HFF-Myc (cell line): ENCODE measurements around the gene DENND4C.
"Not testable (repeated sequence)": the region's sequence is repeated elsewhere in the genome, so short reads cannot be mapped to it uniquely, and the experiment has no call there.

Experiments used
- DNase-seq: peaks from one replicate; pipeline ENCODE4 v3.0.0-alpha.2; 2011; ENCODE audit warnings: low read depth; ENCODE audit errors: extremely low read depth
- H3K4me3 ChIP-seq: replicated peaks from 2 replicates; pipeline ENCODE4 v1.5.1; 2011; ENCODE audit warnings: low read depth, mild to moderate bottlenecking, control low read depth, low read length
- TF ChIP-seq, protein P1 (sequence below): IDR thresholded peaks from 2 replicates; pipeline ENCODE4 v1.5.1; 2012; ENCODE audit warnings: mild to moderate bottlenecking, low read depth, low read length, control low read depth; ENCODE audit errors: missing control alignments

Gene DENND4C

DNA sequence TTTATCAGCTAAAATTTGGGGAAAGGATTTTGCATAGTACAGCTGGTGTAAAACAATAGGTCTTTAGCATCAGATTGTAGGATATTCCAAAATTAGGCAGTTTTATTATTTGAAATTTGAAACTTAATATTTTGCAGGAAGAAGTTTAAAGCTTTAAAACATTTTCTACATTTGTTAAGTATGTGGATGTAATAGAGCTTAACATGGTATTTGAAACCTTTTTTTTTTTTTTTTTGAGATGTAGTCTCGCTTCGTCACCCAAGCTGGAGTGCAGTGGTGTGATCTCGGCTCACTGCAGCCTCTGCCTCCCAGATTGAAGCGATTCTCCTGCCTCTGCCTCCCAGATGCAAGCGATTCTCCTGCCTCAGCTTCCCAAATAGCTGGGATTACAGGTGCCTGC, 2.9 kb downstream of the DENND4C start:
- H3K4me3 ChIP-seq, result no peak overlapping the region
- TF ChIP-seq, protein P1, sequence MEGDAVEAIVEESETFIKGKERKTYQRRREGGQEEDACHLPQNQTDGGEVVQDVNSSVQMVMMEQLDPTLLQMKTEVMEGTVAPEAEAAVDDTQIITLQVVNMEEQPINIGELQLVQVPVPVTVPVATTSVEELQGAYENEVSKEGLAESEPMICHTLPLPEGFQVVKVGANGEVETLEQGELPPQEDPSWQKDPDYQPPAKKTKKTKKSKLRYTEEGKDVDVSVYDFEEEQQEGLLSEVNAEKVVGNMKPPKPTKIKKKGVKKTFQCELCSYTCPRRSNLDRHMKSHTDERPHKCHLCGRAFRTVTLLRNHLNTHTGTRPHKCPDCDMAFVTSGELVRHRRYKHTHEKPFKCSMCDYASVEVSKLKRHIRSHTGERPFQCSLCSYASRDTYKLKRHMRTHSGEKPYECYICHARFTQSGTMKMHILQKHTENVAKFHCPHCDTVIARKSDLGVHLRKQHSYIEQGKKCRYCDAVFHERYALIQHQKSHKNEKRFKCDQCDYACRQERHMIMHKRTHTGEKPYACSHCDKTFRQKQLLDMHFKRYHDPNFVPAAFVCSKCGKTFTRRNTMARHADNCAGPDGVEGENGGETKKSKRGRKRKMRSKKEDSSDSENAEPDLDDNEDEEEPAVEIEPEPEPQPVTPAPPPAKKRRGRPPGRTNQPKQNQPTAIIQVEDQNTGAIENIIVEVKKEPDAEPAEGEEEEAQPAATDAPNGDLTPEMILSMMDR, result no peak
- DNase-seq, result no peak

DNA sequence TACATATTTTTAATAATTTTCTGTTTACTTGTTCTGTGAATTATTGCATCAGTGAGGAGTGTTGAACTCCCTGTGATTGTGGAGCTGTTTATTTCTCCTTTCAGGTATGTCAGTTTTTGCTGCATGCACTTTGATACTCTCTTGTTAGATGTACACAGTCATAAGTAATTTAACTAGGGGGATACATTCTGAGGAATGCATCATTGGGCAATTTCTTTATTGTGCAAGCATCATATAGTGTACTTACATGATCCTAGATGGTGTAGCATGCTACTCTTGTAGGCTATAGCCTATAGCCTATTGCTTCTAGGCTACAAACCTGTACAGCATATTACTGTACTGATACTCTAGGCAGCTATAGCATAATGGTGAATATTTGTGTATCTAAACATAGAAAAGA, 9.5 kb downstream of the DENND4C start:
- DNase-seq, result no peak
- TF ChIP-seq, protein P1, result no peak
- no peak overlapping the region for H3K4me3 ChIP-seq

DNA sequence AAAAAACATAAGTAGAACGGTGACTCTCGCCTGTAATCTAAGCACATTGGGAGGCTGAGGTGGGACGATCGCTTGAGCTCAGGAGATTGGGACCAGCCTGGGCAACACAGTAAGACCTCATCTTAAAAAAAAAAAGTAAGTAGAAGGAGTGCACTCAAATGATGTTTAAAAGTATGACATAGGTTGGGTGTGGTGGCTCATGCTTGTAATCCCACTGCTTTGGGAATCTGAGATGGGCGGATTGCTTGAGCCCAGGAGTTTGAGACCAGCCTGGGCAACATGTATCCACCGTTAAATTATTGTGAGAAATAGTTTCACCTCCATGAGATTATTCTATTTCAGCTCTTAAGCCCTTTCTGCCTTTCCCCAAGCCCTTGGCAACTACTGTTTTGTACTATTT, 11.2 kb downstream of the DENND4C start:
- TF ChIP-seq, protein P1, result no peak
- H3K4me3 ChIP-seq, result no peak overlapping the region
- no peak for DNase-seq

DNA sequence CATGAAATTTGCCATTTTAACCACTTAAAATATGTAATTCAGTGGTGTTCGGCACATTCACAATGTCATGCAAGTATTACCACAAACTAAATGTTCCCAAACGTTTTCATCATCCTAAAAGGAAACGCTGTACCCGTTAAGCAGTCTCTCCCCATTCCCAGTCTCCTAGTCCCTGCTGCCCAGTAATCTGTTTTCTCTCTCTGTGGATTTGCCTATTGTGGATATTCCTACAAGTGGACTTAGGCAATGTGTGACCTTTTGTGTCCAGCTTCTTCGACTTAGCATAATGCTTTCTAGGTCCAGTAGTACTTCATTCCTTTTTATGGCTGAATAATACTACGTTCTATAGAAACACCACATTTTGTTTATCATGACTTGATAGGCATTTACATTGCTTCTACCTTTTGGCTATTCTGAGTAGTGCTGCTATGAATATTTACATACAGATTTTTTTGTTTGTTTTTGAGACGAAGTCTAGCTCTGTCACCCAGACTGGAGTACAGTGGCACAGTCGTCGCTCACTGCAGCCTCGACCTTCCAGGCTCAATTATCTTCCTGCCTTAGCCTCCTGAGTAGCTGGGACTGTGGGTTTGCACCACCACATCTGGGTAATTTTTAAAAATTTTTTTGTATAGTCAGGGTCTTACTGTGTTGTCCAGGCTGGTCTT, 13.0 kb downstream of the DENND4C start:
- no peak overlapping the region for H3K4me3 ChIP-seq
- TF ChIP-seq, protein P1, result no peak
- no peak for DNase-seq

DNA sequence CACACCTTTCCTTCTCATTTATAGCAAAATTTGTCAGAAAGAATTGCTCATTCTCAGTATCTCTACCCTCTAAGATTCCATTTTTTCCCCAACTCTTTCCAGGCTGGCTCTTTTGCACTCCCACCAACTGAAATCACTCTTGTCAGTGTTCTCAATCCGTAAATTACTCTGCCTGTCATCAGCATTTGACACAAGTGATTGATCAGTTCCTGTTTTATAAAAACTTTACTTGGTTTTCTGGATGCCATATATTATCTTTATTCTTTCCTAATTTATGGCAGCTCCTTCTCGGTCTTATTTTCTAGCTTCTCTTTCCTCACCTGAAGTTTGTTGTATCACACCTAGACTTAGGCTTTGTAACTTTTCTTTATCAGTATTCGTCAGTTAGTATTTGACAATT, 16.4 kb downstream of the DENND4C start:
- no peak for DNase-seq
- no peak overlapping the region for H3K4me3 ChIP-seq
- TF ChIP-seq, protein P1, result no peak

DNA sequence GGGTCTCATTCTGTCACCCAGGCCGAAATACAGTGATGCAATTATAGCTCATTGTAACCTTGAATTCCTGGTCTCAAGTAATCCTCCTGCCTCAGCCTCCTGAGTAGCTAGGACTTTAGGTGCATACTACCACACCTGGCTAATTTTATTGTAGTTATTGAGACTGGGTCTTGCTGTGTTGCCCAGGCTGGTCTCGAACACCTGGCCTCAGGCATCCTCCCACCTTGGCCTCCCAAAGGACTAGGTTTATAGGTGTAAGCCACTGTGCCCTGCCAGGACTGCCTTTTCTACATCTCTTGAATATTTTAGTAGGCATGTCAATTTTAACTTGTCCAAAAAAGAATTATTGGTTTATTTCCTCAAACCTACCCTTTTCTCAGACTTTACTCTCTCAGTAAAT, 16.9 kb downstream of the DENND4C start:
- DNase-seq, result no peak
- no peak overlapping the region for H3K4me3 ChIP-seq
- TF ChIP-seq, protein P1, result no peak

DNA sequence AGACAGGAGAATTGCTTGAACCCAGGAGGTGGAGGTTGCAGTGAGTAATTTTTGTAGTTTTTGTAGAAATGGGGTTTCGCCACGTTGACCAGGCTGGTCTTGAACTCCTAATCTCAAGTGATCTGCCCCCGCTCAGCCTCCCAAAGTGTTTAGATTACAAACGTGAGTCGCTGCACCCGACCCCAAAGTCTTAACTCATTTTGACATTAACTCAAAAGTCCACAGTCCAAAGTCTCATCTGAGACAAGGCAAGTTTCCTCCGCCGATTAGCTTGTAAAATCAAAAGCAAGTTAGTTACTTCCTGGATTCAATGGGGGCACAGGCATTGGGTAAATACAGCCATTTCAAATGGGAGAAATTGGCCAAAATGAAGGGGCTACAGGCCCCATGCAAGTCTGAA, 19.9 kb downstream of the DENND4C start:
- not testable (repeated sequence) for DNase-seq, H3K4me3 ChIP-seq

DNA sequence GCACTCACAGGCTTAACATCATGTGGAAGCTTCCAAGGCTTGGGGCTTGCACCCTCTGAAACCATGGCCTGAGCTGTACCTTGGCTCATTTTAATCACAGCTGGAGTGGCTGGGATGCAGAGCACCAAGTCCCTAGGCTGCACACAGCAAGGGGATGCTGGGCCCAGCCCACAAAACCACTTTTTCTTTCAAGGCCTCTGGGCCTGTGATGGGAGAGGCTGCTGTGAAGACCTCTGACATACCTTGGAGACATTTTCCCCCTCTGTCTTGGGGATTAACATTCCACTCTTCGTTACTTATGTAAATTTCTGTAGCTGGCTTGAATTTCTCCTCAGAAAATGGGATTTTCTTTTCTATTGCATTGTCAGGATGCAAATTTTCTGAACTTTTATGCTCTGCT, 20.7 kb downstream of the DENND4C start:
- H3K4me3 ChIP-seq, DNase-seq: not testable (repeated sequence)

DNA sequence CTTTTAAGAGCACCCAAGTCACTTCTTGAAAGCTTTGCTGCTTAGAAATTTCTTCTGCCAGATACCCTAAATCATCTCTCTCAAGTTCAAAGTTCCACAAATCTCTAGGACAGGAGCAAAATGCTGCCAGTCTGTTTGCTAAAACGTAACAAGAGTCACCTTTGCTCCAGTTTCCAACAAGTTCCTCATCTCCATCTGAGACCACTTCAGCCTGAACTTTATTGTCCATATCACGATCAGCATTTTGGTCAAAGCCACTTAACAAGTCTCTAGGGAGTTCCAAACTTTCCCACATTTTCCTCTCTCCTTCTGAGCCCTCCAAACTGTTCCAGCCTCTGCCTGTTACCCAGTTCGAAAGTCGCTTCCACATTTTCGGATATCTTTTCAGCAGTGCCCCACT, 21.1 kb downstream of the DENND4C start:
- not testable (repeated sequence) for DNase-seq, H3K4me3 ChIP-seq
